Suprapubic skin (tissue), 4 donors: Measurements from ENCODE around the gene CDC42EP1. TPM values are rescaled to one million over a fixed set of nuclear protein-coding genes. Genes with fewer than 3 reads are reported as not detected.

ENCODE experiments used
- DNase-seq, 2 donors: peaks; one replicate each; pipeline ENCODE4 v3.0.0-alpha.2; 2019; ENCODE audit warnings: low spot score in 2 of 2
- H3K27ac ChIP-seq: fragments of 200-600 bp; sonication (generic); one replicate; pipeline ENCODE4 v1.5.1; 2019
- H3K27me3 ChIP-seq: fragments of 200-600 bp; sonication (generic); one replicate; pipeline ENCODE4 v1.5.1; 2019
- H3K36me3 ChIP-seq: fragments of 200-600 bp; sonication (generic); one replicate; pipeline ENCODE4 v1.5.1; 2019
- H3K4me1 ChIP-seq: fragments of 200-600 bp; sonication (generic); one replicate; pipeline ENCODE4 v1.5.1; 2019
- H3K4me3 ChIP-seq: fragments of 200-600 bp; sonication (generic); one replicate; pipeline ENCODE4 v1.5.1; 2019; ENCODE audit warnings: mild to moderate bottlenecking
- H3K9me3 ChIP-seq: fragments of 200-600 bp; sonication (generic); one replicate; pipeline ENCODE4 v1.5.1; 2019
- EP300 ChIP-seq: sonication (generic); formaldehyde crosslinking; IDR thresholded peaks from one replicate; pipeline ENCODE4 v1.6.1; 2017; ENCODE audit warnings: antibody characterized with exemption
- POLR2A ChIP-seq, 2 donors: fragments of 450-650 bp; IDR thresholded peaks; one replicate each; pipeline ENCODE4 v1.6.1; 2017; ENCODE audit warnings: antibody characterized with exemption in 2 of 2, mild to moderate bottlenecking in 2 of 2, moderate library complexity in 2 of 2
- POLR2AphosphoS5 ChIP-seq, 3 donors: sonication (generic); formaldehyde crosslinking; IDR thresholded peaks; one replicate each; pipeline ENCODE4 v1.6.1; 2017; ENCODE audit warnings: antibody characterized with exemption in 3 of 3
- WGBS: methylation state at CpG from one replicate; pipeline ENCODE4 v1.1.5; 2018; 5-methylcytosine and 5-hydroxymethylcytosine counted together
- total RNA-seq, 4 donors: library from RNA; depleted of rRNA; stranded (reverse); fragments of >200 nt; gene quantifications; one replicate each; pipeline ENCODE4 v1.1.0, GENCODE V29; 2016
- TF ChIP-seq, protein P1 (sequence below), 2 donors: fragments of 200-600 bp in 1 of 2; fragments of 450-650 bp in 1 of 2; sonication (generic) in 1 of 2; IDR thresholded peaks; one replicate each; pipeline ENCODE4 v1.5.1; 2016 to 2019; ENCODE audit warnings: antibody characterized with exemption in 2 of 2, mild to moderate bottlenecking in 1 of 2, moderate library complexity in 1 of 2

Gene CDC42EP1
- total RNA-seq, 4 donors from 2014 or later, result 32.1 to 93.7 (median 80.9) TPM

DNA sequence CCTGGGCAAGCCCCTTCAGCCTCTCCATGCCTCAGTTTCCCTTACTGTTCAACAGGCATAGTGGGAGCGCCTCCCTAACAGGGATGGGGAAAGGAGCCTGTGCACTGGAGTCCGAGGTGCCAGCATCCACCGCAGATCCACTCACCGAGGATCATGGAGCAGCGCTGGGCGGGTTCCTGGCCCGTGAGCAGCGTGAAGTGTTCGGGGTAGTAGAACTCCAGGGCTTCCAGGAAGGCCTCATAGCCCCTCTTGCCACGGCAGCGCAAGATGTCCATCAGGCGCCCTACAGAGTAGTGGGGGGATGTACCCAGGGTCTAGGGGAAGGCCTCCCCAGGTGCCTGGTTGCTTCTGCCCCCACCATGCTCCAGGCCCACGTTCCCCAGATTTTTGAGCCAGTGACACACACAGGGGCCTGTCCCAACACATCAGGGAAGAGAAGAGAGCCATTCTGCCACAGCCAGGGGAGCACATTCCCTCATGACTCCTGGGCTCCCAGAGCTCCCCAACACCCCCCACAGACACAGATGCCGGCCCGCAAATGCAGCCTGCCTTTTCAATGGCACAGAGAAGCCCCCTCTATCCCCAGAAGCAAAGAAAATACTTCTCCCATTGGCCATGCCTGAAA is 42.3 kb upstream of the CDC42EP1 start:
- H3K4me1 ChIP-seq, result peaks cover 30% of the 10 kb centered on the region
- DNase-seq, result no peak
- no peaks in the 10 kb centered on the region for H3K9me3 ChIP-seq
- peaks cover 28% of the 10 kb centered on the region for H3K27me3 ChIP-seq
- WGBS, result 80% methylated on average over 13 of the region's 15 CpGs
- H3K36me3 ChIP-seq, result no peaks in the 10 kb centered on the region
- TF ChIP-seq POLR2AphosphoS5 (IDR thresholded peaks at IDR 0.05) (no peak), POLR2A (IDR thresholded peaks at IDR 0.05) (no peak), EP300 (no peak)
- TF ChIP-seq, protein P1, sequence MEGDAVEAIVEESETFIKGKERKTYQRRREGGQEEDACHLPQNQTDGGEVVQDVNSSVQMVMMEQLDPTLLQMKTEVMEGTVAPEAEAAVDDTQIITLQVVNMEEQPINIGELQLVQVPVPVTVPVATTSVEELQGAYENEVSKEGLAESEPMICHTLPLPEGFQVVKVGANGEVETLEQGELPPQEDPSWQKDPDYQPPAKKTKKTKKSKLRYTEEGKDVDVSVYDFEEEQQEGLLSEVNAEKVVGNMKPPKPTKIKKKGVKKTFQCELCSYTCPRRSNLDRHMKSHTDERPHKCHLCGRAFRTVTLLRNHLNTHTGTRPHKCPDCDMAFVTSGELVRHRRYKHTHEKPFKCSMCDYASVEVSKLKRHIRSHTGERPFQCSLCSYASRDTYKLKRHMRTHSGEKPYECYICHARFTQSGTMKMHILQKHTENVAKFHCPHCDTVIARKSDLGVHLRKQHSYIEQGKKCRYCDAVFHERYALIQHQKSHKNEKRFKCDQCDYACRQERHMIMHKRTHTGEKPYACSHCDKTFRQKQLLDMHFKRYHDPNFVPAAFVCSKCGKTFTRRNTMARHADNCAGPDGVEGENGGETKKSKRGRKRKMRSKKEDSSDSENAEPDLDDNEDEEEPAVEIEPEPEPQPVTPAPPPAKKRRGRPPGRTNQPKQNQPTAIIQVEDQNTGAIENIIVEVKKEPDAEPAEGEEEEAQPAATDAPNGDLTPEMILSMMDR (IDR thresholded peaks at IDR 0.05), result no peak
- no peak overlapping the region for H3K27ac ChIP-seq
- H3K4me3 ChIP-seq, result peak overlapping the region; percentile 75

DNA sequence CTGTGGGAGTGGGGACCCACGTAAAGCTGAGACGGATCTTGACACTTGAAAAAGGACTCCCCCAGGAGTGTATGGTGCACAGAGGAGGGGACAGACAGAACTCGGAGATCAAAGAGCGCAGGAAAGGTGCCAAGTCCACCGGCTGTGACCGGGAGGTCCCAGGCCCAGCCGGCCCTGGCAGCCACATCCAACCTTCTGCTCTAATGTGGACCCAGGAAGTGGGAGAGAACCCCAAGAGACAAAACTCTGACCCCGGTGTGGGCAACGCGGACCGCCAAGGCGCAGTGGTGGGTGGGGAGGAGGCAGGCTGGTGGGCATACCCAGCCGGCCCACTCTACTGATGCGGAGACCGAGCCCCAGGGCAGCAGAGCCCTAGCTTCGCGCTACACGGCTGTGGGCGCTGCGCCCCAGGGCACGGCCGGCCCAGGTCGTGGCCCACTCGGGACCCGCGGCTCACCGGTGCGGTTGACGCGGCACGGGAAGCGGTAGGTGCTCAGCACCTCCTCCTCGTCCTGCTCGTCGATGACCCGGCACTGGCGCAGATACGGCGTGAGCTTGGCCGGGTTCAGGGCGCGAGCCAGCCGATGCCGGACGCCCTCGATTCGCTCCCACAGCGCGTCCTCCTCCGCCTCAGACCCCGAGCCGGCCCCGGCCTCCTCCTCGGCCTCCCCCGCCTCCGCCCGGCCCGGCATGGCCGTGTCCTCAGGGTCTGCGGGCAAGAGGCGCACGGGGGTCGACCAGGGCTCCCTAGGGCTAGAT is 41.6 kb upstream of the CDC42EP1 start:
- peak in 1 of 2 donors; percentile 77 for DNase-seq
- H3K4me3 ChIP-seq, result peak overlapping the region; percentile 75
- peaks cover 26% of the 10 kb centered on the region for H3K4me1 ChIP-seq
- peak overlapping the region; percentile 60 for H3K27ac ChIP-seq
- no peaks in the 10 kb centered on the region for H3K9me3 ChIP-seq
- H3K27me3 ChIP-seq, result peaks cover 28% of the 10 kb centered on the region
- WGBS, result 15% methylated on average over 35 of the region's 63 CpGs
- TF ChIP-seq EP300 (no peak), POLR2AphosphoS5 (IDR thresholded peaks at IDR 0.05) (no peak), POLR2A (IDR thresholded peaks at IDR 0.05) (no peak)
- TF ChIP-seq, protein P1 (IDR thresholded peaks at IDR 0.05), result no peak
- H3K36me3 ChIP-seq, result no peaks in the 10 kb centered on the region

DNA sequence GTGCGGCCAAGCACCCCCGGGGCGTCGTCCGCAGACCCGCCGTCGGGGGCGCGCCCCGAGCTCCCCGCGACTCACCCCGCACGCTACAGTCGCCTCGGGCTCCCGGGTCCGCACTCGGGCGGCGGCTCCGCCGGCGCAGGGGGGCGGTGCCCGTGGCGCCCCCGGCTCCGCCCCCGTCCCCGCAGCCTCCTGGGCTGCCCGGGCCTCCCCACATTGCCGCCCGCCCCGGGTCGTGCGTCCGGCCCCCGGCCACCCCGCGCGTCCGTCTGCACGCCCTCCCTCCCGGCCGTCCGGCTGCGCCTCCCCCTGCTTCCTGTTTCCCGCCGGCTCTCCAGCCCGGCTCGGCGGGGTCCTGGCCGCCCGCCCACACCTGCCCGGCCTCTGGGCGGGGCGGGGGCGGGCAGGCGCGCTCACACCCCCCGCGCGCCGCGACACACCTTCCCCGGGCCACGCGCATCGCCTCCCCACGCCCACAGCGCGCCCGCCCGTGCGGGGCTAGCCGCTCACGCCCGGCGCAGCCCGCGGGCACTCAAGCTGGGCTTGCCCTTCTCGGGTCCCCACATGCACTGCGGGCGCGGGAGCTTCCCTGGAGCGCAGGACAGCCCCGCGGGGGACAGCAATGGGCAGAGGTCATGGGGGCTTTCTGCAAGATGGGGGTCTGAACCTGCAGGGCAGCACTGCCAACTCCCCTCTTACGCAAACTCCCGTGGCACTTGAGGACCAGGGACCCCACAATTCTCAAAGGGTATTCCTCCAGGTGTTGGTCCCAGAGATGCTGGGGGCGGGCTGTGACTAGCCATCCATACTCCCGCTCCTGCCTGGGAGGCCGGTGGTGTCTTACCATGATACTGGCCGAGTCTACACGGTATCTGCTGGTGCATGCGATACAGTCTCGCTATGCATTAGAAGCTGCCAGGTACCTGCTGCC is 40.7 kb upstream of the CDC42EP1 start, which contains the start of gene CARD10:
Gene CARD10 (minus strand): TSS at position 148 of the 928 bp plus-strand sequence. CDS start 215 bp downstream, outside the sequence.
- H3K9me3 ChIP-seq, result no peaks in the 10 kb centered on the region
- TF ChIP-seq POLR2AphosphoS5 (IDR thresholded peaks at IDR 0.05) (no peak), POLR2A (IDR thresholded peaks at IDR 0.05) (no peak), EP300 (no peak)
- TF ChIP-seq, protein P1 (IDR thresholded peaks at IDR 0.05), result no peak
- no peaks in the 10 kb centered on the region for H3K36me3 ChIP-seq
- peaks cover 26% of the 10 kb centered on the region for H3K4me1 ChIP-seq
- WGBS, result 34% methylated on average over 9 of the region's 99 CpGs
- peak within 1 kb of the TSS; percentile 75 for H3K4me3 ChIP-seq
- H3K27me3 ChIP-seq, result peaks cover 28% of the 10 kb centered on the region
- DNase-seq, result no peak
- H3K27ac ChIP-seq, result peak within 1 kb of the TSS; percentile 60

DNA sequence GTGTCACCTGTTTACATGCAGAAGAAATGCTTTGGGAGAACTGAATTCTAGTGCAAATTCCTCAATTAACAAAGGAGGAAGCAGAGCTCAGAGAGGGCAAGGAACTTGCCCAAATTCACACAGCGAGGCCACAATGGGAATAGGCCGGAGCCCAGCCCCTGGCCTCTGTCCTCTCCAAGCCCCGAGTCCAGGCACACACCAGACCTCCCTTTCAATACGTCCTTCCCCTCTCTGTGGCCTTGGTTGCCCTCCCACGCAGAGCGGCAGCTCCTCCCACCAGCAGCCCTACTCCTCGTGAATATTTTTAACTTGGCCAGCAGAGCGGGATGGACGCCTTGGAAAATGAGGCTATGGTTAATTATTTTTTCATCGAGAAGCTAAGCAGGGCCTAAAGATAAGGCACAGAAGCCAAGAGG is 39.5 kb upstream of the CDC42EP1 start:
- Histone ChIP-seq H3K36me3 (no peaks in the 10 kb centered on the region), H3K4me1 (peaks cover 38% of the 10 kb centered on the region), H3K27ac (no peak overlapping the region), H3K4me3 (no peak overlapping the region), H3K9me3 (no peaks in the 10 kb centered on the region), H3K27me3 (peaks cover 28% of the 10 kb centered on the region)
- WGBS, result 65% methylated on average over 10 of the region's 10 CpGs
- TF ChIP-seq EP300, result no peak
- TF ChIP-seq, protein P1 (IDR thresholded peaks at IDR 0.05), result no peak
- no peak for TF ChIP-seq POLR2AphosphoS5 (IDR thresholded peaks at IDR 0.05)
- TF ChIP-seq POLR2A (IDR thresholded peaks at IDR 0.05), result no peak
- DNase-seq, result no peak
